ENCODE measurements around the gene PSMB11. TPM values are rescaled to one million over a fixed set of nuclear protein-coding genes. Genes with fewer than 3 reads are reported as not detected.

Gene PSMB11
- total RNA-seq, 1 experiment from 2014 or later = not detected

DNA sequence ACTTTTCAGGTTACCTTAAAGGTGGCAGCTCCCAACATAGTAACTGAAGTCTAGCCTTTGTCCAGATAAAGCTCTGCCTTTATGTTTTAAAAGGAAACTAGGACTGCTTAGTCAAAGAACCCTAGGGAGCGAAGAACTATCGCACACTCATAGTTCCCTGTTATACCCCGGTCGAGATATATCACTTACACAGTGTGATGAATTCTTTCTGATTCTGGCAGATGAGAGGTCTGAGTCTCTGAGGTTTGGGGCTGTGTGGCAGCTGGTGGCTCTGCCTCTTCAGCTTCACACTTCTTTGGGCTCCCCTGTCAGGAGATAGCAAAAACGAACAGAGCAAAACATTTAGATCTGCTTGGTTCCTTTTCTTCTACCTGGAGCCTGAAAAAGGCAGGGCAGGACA is 36.0 kb downstream of the PSMB11 start:
- Histone ChIP-seq H3K14ac (ENCODE audit: insufficient read depth, low read length) (no peak overlapping the region), H3K9me3 (ENCODE audit: control insufficient read depth, low read depth, low read length) (no peaks in the 10 kb centered on the region), H2BK5ac (ENCODE audit: insufficient read length, low read length) (no peak overlapping the region), H3K4me1 (ENCODE audit: insufficient read depth, low read length) (no peaks in the 10 kb centered on the region), H3K79me1 (ENCODE audit: insufficient read depth, low read depth, low read length, poor library complexity, severe bottlenecking) (no peaks in the 10 kb centered on the region), H3T11ph (ENCODE audit: low read length) (no peak overlapping the region), H2AFZ (ENCODE audit: low read length) (no peak overlapping the region), H2BK15ac (ENCODE audit: low read depth, low read length) (no peak overlapping the region), H4K20me1 (ENCODE audit: control insufficient read depth, insufficient read depth, insufficient read length) (no peaks in the 10 kb centered on the region), H4K5ac (ENCODE audit: insufficient read length, low read depth, low read length) (no peak overlapping the region), H2BK20ac (ENCODE audit: low read depth, low read length, poor library complexity, severe bottlenecking) (no peak overlapping the region), H3K56ac (ENCODE audit: insufficient read length, low read depth, low read length) (no peak overlapping the region), H3K4ac (ENCODE audit: low read depth, low read length) (no peak overlapping the region), H3K27me3 (ENCODE audit: insufficient read depth, low read length) (no peaks in the 10 kb centered on the region), H4K8ac (replicated peaks; ENCODE audit: insufficient read length, low read depth, low read length) (no peak overlapping the region), H3K23me2 (ENCODE audit: insufficient read length, low read depth, low read length, poor library complexity, severe bottlenecking) (no peaks in the 10 kb centered on the region), H2AK5ac (ENCODE audit: insufficient read length, low read length) (no peak overlapping the region), H2BK12ac (ENCODE audit: insufficient read length, low read depth, low read length) (no peak overlapping the region), H3K23ac (ENCODE audit: insufficient read length, low read depth, low read length) (no peak overlapping the region), H3K27ac (ENCODE audit: insufficient read length, low read depth, low read length) (no peak overlapping the region), H2BK120ac (ENCODE audit: low read depth, low read length, poor library complexity, severe bottlenecking) (no peak overlapping the region), H3K9ac (ENCODE audit: extremely low read depth, insufficient read length, low read length) (no peak overlapping the region), H4K91ac (ENCODE audit: insufficient read length, low read depth, low read length) (no peak overlapping the region), H3K18ac (ENCODE audit: insufficient read length, low read depth, low read length) (no peak overlapping the region), H3K4me2 (ENCODE audit: insufficient read depth, insufficient read length, low read length) (no peak overlapping the region), H3K79me2 (ENCODE audit: insufficient read depth, low read length) (no peaks in the 10 kb centered on the region)
- no peaks in the 10 kb centered on the region for H3K27me3 Mint-ChIP-seq (ENCODE audit: low read depth)
- H3K36me3 Mint-ChIP-seq (ENCODE audit: insufficient read depth in 1 of 3, low read depth in 3 of 3) = peaks cover 52 to 92% (median 85%) of the 10 kb centered on the region in 3 experiments; a peak in 6 of 7 replicates
- H3K9me3 Mint-ChIP-seq = no peaks in the 10 kb centered on the region; a peak in 1 of 5 replicates
- no peak overlapping the region for H3K4me3 Mint-ChIP-seq
- peak overlapping the region in 1 of 3 experiments; percentile 25; a peak in 1 of 7 replicates for H3K27ac Mint-ChIP-seq
- TF ChIP-seq, protein P1, sequence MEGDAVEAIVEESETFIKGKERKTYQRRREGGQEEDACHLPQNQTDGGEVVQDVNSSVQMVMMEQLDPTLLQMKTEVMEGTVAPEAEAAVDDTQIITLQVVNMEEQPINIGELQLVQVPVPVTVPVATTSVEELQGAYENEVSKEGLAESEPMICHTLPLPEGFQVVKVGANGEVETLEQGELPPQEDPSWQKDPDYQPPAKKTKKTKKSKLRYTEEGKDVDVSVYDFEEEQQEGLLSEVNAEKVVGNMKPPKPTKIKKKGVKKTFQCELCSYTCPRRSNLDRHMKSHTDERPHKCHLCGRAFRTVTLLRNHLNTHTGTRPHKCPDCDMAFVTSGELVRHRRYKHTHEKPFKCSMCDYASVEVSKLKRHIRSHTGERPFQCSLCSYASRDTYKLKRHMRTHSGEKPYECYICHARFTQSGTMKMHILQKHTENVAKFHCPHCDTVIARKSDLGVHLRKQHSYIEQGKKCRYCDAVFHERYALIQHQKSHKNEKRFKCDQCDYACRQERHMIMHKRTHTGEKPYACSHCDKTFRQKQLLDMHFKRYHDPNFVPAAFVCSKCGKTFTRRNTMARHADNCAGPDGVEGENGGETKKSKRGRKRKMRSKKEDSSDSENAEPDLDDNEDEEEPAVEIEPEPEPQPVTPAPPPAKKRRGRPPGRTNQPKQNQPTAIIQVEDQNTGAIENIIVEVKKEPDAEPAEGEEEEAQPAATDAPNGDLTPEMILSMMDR (conservative IDR thresholded peaks at IDR 0.05) = no peak
- H3K4me1 Mint-ChIP-seq = peaks cover 2% of the 10 kb centered on the region in 2 experiments
- WGBS (ENCODE audit: extremely low coverage, insufficient read length, low lambda C conversion rate) = no CpG with 5 or more reads among the region's 5 CpGs
- DNase-seq = no peak
